GM18519 (cell line): ENCODE measurements around the gene IL17RA.

Source experiments
- ATAC-seq: cut with Tn5 transposase; IDR thresholded peaks from one replicate; pipeline ENCODE4 v1.9.1; 2021; ENCODE audit warnings: mild to moderate bottlenecking, moderate library complexity; ENCODE audit not compliant: unreplicated experiment, low FRiP score

IL17RA gene

DNA sequence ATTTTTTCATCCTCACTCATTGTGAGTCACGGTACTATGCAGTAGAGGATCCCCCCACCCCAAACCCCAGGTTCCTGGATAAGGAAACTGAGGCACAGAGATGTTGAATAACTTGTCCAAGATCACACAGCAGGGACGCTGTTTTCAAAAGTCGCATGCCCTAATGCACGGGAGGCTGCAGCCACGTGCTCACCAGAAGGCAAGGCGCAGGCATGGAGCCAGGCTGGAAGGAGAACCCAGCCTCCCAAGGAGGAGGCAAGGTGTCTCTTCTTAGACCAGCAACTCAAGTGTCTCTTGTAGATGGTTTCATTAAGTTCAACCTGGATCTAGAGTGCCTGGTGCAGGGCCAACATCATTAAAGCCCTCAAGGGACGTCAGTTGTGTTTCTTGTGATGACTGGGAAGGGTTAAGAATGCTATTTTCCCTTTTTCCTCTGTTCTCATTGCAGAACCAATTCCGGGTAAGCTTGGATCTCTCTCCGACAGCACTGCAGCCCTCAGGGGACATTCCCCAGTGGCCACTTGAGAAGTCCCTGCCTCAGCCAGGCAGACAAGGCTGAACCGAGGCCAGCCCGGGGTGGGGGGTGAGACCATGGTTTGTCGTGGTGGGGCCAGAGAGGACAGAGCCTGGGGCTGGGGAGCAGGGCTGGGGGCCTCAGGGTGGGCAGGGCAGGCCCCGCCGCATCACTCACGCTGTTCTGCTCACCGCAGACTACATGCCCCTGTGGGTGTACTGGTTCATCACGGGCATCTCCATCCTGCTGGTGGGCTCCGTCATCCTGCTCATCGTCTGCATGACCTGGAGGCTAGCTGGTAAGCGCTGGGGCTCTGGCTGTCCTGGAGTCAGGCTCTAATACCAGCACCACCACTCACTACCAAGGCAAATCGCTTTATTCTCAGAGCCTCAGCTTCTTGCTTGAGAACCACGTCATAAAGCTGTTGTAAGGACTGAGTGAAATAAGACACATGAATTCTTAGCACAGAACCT is 20.6 kb downstream of the IL17RA start:
- no peak for ATAC-seq

DNA sequence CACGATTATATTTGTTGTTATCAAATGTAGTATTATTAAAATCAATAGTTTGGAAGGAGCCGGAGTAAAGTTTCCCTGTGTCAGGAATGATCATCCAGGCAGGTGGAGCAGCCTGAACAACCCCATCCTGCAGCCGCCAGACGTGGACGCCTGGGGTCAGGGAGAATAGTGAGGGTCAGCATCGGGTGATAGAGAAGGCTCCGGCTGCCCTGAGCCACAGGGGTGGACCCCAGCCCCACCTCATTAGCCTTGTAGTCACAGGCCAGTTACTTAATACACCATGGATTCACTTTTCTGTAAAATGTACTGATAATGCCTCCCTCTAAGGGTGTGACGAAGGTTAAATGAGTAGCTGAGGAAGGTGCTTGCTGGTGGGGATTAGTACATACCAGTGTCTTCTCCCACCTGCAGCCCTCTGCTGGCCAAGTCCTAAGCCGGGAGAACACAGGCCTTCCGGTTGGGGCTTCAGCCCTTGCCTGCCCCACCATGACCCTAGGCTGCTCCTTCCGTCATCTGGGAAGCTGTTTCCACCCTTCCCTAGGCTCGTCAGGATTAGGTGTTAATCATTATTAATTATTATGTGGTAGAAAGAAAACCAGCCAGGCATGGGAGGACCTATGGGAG is 21.5 kb downstream of the IL17RA start:
- no peak for ATAC-seq

DNA sequence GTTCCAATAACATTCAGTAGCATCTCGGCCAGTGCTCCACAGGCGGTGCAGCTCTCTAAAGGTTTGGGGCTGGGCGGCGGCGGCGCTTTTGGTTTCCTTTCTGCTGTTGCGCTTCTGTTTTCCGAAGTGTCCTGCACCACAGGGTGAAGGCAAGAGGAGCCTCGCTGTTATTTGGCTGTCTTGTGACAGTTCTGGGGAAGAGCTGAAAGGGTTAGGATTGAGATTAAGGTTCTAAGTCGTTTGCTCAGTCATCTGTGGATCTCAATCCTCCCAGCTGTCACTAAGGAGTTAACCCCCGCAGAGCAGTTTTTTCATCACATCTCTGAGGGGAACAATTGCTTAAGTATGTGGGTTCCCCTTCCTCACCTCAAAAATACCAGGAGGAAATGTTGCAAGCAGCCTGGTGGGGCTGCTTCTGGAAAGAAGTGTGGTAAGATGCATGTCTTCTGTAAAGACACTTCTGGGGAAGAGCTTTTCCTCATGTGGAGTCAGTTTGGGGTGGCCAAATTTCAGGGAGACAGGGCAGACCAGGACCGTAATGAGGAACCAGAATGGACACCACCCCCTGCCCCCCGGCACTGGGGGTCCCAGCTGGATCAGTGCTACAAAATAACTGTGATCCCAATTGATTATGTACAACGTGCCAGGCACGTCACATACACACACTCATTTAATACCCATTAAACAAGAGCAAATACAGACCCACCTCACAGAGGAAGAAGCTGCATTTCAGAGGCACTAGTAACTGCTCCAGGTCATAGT is 22.2 kb downstream of the IL17RA start:
- ATAC-seq: no peak

DNA sequence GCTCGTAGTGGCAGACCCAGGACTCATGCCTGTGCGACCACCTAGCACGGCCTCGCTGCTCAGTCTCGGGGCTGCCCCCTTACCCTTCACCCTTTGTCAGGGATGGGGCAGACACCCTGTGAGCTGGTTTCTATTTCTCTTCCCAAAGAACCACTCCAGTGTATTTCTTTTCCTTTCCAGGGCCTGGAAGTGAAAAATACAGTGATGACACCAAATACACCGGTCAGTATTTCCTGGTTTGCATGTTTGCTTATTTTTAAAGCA is 22.7 kb downstream of the IL17RA start:
- ATAC-seq: no peak

DNA sequence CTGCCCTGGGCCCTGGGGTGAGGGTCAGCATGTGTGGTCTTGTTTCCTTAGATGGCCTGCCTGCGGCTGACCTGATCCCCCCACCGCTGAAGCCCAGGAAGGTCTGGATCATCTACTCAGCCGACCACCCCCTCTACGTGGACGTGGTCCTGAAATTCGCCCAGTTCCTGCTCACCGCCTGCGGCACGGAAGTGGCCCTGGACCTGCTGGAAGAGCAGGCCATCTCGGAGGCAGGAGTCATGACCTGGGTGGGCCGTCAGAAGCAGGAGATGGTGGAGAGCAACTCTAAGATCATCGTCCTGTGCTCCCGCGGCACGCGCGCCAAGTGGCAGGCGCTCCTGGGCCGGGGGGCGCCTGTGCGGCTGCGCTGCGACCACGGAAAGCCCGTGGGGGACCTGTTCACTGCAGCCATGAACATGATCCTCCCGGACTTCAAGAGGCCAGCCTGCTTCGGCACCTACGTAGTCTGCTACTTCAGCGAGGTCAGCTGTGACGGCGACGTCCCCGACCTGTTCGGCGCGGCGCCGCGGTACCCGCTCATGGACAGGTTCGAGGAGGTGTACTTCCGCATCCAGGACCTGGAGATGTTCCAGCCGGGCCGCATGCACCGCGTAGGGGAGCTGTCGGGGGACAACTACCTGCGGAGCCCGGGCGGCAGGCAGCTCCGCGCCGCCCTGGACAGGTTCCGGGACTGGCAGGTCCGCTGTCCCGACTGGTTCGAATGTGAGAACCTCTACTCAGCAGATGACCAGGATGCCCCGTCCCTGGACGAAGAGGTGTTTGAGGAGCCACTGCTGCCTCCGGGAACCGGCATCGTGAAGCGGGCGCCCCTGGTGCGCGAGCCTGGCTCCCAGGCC is 23.7 kb downstream of the IL17RA start:
- no peak for ATAC-seq

DNA sequence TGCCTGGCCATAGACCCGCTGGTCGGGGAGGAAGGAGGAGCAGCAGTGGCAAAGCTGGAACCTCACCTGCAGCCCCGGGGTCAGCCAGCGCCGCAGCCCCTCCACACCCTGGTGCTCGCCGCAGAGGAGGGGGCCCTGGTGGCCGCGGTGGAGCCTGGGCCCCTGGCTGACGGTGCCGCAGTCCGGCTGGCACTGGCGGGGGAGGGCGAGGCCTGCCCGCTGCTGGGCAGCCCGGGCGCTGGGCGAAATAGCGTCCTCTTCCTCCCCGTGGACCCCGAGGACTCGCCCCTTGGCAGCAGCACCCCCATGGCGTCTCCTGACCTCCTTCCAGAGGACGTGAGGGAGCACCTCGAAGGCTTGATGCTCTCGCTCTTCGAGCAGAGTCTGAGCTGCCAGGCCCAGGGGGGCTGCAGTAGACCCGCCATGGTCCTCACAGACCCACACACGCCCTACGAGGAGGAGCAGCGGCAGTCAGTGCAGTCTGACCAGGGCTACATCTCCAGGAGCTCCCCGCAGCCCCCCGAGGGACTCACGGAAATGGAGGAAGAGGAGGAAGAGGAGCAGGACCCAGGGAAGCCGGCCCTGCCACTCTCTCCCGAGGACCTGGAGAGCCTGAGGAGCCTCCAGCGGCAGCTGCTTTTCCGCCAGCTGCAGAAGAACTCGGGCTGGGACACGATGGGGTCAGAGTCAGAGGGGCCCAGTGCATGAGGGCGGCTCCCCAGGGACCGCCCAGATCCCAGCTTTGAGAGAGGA is 24.5 kb downstream of the IL17RA start:
- ATAC-seq: no peak

DNA sequence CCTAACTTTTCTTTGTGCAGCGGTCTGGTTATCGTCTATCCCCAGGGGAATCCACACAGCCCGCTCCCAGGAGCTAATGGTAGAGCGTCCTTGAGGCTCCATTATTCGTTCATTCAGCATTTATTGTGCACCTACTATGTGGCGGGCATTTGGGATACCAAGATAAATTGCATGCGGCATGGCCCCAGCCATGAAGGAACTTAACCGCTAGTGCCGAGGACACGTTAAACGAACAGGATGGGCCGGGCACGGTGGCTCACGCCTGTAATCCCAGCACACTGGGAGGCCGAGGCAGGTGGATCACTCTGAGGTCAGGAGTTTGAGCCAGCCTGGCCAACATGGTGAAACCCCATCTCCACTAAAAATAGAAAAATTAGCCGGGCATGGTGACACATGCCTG is 25.2 kb downstream of the IL17RA start:
- no peak for ATAC-seq

DNA sequence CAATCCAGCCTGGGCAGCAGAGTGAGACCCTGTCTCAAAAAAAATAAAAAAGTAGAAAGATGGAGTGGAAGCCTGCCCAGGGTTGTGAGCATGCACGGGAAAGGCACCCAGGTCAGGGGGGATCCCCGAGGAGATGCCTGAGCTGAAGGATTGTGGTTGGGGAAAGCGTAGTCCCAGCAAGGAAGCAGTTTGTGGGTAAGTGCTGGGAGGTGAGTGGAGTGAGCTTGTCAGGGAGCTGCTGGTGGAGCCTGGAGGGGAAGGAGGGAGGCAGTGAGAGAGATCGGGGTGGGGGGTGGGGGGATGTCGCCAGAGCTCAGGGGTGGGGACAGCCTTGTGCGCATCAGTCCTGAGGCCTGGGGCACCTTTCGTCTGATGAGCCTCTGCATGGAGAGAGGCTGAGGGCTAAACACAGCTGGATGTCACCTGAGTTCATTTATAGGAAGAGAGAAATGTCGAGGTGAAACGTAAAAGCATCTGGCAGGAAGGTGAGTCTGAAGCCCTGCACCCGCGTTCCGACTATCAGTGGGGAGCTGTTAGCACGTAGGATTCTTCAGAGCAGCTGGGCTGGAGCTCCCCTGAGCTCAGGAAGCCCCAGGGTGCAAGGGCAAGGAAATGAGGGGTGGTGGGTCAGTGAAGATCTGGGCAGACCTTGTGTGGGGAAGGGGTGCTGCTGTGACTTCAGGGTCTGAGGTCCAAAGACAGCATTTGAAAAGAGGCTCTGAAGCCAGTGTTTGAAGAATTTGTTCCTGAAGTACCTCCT is 26.2 kb downstream of the IL17RA start:
- no peak for ATAC-seq

DNA sequence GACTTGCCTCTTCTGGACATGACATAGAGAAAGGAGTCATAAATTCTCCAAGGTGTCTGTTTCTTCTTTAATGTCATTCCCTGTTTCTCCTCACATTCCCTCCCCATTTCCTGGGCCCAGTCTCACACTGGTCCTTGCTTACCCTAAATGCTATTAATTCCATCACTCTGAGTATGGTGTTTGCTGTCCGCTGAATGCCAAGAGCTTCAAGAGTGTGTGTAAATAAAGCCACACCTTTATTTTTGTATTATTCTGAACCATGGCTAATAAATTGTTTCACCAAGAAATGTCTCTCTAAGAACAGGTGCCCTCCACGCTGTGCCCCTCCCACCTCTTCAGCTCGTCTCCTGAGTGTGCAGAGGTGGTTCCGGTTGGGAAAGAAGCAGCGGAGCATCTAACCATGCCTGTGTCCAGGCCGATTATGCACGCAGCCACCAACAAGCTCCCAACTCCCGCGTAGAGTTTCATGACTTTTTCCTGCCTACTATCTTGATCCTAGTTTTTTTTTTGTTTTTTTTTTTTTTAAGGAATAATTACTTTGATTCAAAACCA is 27.8 kb downstream of the IL17RA start:
- no peak for ATAC-seq

DNA sequence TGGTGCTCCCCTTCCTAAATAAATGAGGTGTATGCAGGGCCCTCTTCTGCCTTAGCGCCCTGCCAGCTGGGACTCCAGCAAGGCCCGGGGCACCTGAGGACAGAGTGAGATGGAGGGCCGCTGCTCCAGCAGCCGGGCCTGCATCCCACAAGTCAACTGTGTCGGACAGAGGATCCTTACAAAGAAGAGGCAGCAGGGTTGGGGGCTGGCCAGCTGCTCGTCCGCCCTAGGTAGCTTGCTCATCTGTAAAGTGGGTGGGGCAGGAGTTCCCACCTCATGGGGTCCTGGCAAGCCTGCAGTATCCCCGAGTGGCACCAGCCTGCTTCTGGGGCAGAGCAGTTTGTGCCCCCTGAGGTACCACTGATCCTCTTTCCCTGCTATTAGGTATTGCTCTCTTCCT is 28.8 kb downstream of the IL17RA start:
- no peak for ATAC-seq

DNA sequence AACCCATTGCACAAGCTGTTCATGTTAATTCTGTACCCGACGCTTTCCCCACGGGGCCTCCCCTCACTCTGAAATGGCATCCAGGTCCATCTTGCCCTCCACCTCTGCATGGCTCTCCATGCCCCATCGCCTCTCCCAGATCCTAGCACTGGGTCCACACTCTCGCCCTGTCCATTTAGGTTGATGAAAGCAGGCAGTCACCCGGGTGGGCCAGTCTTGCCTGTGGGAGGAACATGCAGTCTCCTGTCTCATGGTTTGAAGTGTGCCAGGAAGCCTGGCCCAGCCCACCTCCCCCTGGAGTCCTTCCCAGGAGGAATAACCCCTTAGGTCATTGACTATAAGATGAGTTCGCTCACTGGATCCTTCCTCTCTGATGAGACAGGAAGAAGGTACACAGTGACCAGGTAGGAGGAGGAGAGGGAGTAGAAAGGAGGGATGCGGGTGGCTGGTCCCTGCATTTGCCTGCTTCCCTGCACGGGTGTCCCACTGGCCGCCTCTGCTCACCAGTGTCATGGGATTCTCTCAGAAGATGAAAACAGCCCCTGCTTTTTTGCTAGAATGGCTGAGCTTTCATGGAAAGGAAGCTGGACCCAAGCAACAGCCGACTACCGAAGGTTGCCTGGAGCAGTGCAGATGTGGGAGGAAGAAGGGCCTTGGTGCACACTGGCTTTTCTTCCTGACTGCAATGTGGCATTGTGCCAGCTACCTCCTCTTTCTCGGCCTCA is 29.5 kb downstream of the IL17RA start:
- ATAC-seq: no peak

DNA sequence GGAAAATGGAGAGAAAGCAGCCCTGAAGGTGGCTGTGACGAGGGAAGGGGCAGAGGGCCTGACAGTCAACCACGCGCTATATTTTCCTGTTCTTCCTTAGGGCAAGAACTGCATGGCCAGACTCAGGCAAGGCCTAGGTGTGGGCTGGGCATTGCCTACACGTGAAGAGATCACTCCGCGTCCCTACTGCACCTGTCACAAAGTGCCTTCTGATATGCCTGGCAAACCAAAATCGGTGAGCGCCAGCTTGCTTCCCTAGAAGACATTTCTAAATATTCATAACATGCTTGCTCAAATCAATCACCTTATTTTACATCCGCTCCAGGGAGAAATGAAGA is 30.1 kb downstream of the IL17RA start:
- no peak for ATAC-seq

DNA sequence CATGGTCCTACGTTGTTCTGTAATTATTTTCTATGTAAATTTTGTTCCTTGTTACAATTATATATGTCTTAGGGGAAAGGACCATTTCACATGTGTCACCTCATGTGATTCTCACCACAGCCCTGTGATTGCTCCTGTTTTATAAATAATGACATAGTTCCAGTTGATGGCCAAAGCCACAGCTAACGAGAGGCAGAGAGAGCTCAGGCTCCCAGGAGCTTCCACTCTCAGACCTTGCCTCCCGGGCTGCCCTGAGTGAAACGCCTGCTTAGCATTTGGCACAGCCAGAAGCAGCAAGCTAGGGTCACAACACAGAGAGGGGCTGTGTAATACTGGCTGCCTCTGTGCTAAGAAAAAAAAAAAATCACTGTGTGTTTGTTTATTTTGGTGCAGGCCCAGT is 30.4 kb downstream of the IL17RA start:
- no peak for ATAC-seq

DNA sequence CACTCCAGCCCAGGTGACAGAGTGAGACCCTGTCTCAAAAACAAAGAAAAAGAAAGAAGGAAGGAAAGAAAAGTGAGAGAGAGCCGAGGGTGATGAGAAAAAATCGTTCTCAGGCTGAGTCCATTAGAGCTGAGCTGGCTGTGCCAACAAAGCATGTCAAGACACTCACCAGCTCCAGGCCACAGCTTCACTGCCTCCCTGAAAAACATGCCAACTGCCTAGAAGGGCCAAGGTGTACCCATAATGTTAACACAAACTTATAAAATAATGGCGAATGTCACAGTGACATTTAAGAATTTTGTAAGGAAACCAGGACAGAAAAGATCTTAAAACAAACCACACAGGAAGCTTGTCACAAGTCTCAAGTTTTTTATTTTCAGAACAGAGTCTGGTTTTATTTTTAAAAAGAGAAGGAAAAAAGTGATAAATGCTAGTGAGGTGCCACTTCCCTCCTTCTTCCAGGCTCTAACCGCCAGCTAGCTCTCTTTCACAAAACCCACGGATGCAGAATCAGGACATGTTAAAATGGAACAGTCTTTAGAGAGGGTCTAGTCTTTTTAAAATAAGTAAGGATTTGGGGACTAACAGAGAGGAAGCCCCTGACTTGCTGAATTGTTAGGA is 31.3 kb downstream of the IL17RA start:
- no peak for ATAC-seq

DNA sequence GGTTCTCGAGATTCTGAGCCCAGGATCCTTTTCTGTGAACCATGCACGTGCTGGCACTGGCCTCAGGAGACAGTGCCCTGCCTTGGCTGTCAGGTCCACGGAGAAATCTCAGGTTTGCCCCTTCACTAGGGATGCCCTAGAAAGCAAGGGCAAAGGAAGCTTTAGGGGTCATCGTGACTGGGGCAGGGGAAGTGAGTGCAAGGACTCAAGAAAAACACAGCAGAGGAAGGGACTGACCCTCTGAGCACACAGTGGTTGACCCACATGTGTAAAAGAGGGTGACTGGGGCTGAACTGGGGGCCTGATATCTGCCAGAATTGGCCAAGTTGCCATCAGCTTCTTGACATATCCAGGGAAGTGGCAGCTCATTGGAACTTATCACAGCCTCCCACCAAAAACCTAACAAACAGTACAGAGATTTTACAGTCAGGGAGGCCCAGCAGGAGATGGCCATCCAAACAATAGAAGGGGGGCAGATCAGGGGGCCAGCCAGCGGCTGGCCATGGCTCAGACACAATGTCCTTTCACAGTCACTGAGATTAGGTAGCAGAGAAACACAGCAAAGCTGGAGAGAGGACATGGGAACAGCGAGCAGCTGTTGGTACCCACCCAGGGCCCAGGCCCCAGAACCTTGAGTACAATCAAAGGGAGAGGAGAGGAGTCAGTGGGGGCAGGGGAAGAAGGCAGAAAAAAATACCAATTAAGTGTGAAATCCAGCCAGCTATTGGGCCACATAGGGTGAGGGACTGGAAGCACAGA is 32.0 kb downstream of the IL17RA start:
- no peak for ATAC-seq

DNA sequence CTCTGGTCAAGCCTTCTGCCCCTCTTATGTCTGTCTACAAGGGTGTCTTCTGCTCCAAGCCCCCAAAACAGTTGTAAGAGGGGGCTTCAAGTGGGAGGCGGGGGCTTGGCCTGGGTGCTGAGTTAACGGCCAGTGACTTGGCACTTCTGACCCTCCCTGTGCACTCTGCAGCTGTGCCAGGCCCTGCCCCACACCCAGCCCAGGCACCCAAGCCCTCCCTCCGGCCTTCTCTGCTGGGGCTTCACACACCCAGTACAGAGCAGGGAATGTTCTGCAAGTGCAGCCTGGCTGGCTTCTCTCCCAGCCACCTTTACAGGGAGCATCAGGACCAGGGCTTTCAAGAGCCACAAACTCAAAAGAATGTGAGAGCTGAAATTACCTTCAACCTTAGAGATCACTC is 32.6 kb downstream of the IL17RA start:
- no peak for ATAC-seq

DNA sequence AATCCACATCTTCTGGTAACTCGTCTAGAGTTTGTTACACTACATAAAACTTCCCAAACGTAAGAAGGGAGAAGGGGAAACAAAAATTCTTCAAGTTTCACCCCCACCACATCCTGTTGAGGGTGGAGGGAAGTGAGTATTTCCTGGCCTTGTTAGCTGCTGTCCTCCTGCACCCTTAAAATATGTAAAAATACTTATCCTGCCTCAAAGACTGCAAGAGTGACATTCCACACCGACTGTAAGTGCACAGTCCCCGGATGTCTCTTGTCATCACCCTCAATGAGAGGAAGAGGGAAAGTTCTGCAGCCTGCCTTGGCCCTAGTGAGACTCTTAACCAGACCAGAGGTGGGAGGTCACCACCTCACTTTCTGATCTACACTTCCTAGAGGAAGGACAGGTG is 33.1 kb downstream of the IL17RA start:
- ATAC-seq: no peak
